SK-N-MC (cell line): ENCODE data around the gene CFHR4.

Source experiments
- EZH2 ChIP-seq: fragments of 200-600 bp; sonication (generic); IDR thresholded peaks from one replicate; pipeline ENCODE4 v1.6.1; 2017; ENCODE audit warnings: antibody characterized with exemption
- FOXP2 ChIP-seq: optimal IDR thresholded peaks from 2 replicates; pipeline ENCODE3; 2011; ENCODE audit warnings: mild to moderate bottlenecking, moderate library complexity; ENCODE audit not compliant: insufficient read depth; ENCODE audit errors: extremely low read length, control extremely low read depth
- POLR2AphosphoS5 ChIP-seq: IDR thresholded peaks from 2 replicates; pipeline ENCODE4 v1.6.1; 2012; ENCODE audit warnings: mild to moderate bottlenecking, low read depth, low read length, borderline replicate concordance

GRCh38 chr1:196897158-196897828 lies 9.4 kb downstream of the CFHR4 start:
- TF ChIP-seq POLR2AphosphoS5 (no peak), EZH2 (no peak), FOXP2 (no peak)
